GM20431 (cell line): ENCODE results near the gene TBCB.

ENCODE experiments used
- in situ Hi-C: fragments of 300-500 bp; cut with MseI, MboI; formaldehyde crosslinking; loops from one replicate; pipeline ENCODE4 v1.15.0; 2020; ENCODE audit warnings: low sequenced_read_pairs; ENCODE audit not compliant: unreplicated experiment

The TBCB gene

DNA sequence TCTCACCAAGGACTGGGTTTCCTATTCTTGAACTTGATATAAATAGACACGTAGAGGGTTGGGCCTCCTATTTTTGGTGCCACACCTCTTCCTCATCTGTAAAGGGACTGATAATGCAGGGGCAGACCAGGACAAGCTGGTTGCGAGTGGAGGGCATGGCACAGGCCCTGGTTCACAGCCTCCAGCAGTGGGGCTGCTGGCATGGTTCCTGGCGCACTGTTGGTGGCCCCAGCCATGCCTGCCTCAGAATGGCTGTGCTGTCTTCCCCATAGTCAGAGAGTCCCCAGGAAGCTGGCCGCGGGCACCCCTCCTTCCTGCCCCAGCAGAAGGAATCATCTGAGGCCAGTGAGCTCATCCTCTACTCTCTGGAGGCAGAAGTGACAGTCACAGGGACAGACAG, 14.8 kb upstream of the TBCB start:
- in situ Hi-C loops: no loop called here

DNA sequence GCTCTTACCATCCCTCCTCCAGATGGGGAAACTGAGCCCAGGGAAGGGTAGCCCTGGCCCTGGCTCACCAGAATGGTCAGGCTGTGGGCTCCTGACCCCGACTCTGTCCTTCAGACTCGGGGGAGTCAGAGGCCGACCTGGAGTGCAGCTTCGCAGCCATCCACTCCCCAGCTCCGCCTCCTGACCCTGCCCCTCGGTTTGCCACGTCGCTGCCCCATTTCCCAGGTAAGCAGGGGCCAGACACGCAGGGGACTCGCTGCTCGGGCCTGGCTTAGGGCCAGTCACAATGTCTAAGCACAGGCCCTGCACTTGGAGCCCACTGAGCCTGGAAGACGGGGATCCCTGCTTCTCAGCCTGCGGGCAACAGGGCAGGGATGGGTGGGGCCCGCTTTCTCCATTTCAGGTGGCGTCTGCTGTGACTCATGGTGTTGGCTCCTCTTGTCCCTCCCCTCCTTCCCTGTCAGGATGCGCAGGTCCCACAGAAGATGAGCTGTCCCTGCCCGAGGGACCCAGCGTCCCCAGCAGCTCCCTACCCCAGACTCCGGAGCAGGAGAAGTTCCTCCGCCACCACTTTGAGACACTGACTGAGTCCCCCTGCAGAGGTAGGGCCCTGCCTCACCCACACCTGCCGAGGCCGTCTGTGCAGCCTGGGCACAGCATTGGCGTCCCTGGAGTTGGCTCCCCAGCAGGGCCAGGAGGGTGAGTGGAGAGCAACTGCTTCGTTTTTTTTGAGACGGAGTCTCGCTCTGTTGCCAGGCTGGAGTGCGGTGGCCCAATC, 13.5 kb upstream of the TBCB start:
- in situ Hi-C loops: no loop called here

DNA sequence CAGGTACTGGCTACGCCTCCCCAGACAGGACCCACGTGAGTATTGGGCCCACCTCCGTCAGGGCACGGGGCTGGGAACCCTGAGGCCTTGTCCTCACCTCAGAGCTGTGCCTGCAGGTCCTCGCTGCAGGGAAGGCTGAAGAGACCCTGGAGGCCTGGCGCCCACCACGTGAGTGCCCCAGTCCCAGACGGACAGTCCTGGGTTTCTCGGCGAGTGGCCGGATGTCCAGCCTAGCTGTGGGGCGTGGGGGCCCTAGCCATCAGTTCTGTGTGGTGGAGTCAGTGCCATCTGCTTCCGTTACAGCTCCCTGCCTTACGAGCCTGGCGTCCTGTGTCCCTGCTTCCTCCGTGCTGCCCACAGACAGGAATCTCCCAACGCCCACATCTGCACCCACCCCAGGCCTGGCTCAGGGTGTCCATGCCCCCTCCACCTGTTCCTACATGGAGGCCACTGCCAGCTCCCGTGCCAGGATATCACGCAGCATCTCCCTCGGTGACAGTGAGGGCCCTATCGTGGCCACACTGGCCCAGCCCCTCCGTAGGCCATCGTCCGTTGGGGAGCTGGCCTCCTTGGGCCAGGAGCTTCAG, 12.1 kb upstream of the TBCB start:
- in situ Hi-C loops: no loop called here

DNA sequence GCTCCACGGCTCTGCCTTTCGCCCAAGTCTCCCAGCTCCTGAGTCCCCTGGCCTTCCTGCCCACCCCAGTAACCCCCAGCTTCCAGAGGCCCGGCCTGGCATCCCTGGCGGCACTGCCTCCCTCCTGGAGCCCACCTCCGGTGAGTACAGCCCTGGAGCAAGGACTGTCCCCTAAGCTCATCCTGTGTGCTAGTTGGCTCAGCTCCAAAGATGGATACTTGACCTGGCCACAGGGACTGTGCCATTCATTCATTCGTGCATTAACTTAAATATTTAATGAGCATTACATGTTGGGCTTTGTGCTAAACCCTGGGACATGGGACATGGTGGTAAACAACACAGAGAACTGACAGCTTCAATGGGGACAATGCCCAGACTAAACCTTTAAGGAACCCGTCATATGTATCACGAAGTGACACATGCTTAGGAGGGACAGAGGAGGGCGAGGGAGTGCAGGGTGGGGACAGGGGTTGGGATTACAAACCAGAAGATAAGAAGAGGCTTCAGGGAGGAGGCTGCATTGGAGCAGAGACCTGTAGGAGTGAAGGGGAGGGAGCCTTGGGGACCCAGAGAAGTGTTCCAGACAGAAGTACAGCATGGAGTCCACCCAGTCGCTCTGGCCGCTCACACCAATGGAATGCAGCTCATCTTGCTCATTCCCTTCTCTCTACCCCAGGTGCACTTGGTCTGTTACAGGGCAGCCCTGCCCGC, 11.3 kb upstream of the TBCB start:
- in situ Hi-C loops: no loop called here

DNA sequence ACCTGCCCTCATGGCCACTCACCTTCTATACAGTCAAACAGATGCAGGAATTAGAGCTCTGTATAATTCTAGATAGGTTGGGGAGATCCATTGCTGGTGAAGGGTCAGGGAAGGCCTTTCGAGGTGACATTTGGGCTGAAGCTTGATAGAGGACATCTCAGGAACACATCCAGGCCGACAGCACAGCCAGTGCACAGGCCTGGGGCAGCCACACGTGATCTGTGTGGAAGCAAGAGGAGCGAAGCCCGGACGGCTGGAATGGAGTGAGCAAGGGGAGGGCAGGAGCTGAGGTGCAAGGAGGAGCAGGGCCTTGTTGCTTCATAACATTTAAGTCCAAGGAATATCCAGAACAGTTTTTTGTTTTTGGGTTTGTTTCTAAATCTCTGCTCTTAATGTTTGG, 8.8 kb upstream of the TBCB start:
- in situ Hi-C loops: no loop called here

DNA sequence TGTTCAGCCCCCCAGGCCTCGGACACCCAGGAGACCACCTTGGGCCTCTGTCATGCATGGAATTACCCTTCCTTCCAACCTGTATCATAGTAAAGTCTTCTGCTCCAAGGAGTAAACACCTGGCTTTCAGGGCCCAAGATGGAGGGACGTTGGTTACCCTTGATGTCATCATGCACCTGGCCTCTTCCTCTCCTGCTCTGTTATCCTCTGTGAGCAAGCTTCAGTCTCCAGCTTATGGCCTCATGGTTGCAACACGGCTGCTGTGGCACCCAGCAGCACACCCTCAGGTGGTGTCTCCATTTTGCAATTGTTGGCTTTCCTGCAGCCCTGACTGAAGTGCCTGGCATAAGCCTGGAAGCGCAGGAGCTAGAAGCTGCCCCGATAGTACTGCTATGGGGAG, 8.3 kb upstream of the TBCB start:
- in situ Hi-C loops: no loop called here

DNA sequence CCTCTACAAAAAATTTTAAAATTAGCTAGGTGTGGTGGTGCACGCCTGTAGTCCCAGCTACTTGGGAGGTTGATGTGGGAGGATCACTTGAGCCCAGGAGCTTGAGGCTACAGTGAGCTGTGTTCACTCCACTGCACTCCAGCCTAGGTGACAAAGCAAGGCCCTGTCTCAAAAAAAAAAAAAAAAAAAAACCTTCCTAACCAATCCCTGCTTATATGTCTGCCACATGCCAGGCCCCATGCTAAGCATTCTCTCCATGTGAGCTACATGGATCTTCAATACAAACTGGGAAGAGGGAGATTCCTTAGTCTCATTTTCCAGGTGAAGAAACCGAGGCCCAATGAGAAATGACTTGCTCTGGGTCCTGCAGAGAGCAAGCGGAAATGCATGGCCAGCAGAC, 6.6 kb upstream of the TBCB start:
- in situ Hi-C loops: no loop called here

DNA sequence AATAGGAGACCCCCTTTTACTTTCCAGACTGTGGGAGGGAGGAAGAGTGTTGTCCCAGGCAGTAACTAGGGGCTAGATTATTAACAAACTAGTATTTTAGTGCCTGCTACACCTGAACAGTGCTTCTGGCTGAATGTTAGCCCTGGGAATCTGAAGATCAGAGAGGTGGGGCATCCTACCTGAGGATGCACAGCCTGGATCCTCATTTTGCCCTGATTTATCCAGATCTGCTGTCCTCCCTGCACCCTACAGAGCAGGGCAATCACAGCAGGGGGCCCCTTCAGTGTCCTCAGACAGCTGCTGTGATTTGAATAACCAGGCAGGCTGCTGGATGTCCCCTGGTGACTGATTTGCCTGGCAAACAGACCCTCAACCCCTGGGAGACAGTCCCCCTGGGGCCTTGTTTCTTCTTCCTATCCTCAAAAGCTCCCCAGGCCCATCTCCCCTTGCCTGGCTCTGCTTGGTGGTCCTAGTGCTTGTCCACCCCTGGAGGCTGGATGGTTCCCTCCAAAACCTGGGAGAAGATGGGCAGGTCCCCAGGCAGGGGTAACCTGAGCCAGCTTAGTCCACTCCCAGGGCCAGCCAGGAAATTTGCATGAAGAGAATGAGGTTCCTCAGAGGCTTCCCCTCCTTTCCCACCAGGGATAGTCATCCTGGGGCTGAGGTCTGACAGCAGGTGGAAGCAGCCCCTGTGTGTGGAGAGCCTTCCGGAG, 4.6 kb upstream of the TBCB start, which contains the start of gene OVOL3:
Gene OVOL3 (plus strand): TSS at position 657 of the 713 bp plus-strand sequence. CDS start 60 bp downstream, outside the sequence.
- in situ Hi-C loops: no loop called here

DNA sequence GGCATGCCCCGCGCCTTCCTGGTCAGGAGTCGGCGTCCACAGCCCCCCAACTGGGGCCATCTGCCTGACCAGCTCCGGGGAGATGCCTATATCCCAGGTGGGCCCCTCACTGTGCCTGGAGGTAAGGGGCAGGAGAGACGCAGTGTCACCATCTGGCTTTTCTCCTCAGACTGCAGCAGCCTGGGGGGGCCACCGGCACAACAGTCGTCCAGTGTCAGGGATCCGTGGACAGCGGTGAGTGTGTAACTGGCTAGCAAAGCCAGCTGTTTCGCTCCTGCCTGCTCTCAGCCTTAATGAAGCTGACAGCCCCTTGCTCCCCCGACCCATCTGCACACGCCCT, 4.1 kb upstream of the TBCB start:
- in situ Hi-C loops: no loop called here

DNA sequence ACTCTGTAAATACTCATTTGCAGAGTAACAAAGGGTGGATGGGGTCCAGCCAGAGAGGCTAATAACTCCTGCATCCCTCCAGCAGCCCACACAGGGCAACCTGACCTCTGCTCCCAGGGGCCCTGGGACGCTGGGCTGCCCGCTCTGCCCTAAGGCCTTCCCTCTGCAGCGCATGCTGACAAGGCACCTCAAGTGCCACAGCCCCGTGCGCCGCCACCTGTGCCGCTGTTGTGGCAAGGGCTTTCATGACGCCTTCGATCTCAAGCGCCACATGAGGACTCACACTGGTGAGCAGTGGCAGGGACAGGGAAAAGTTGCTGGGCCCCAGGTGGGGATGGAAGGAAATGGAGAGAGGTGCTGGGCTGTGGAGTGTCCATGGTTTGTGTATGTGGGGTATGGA, 2.6 kb upstream of the TBCB start:
- in situ Hi-C loops: no loop called here

DNA sequence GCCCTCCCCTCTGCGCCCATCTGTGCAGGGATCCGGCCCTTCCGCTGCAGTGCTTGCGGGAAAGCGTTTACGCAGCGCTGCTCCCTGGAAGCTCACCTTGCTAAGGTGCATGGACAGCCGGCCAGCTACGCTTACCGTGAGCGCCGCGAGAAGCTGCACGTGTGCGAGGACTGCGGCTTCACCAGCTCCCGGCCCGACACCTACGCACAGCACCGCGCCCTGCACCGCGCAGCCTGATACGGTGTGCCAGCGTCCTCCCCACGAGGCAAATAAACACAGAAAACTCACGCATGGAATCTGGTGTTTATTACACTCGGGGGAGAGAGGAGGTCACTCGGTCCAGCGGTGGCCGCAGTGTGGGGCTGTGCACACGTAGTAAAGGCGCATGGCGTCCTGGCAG, 1.8 kb upstream of the TBCB start:
- in situ Hi-C loops: no loop called here

DNA sequence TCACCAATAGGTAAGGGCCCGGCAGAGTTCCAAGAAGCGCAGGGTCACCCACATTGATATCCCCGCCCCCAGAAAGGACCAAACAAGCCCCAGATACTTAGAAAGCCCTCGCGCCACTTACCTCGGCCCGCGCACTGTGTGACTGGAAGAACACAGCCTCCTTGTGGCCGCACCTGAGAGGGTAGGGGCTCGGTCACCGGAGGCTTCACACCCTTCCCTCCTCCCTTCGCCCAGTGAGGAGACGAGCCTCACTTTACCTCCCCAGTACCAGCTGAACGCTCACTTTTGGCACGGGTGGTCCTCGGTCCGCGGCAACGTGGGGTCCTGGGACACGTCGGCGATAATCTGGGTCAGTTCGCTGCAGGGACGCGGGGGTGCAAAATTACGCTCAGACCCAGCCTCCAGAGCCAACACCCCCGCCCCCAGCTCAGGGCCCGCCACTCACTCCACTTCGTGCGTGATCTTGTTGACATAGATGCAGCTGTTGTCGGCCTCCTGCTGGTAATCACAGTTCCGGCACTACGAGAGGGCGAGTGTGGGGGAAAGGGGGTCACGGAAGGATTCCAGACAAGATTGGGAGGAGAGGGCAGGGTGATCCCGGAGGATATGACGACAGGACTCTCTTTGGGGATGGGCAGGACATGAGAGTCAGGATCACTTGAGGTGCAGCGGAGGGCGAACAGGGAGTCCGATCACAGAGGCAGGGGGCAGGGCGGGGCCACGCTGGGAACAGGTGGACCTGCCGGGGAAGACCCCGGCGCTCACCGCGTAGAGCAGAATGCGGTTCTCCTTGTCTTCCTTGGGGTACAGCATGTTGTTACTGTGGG, 1.2 kb upstream of the TBCB start:
- in situ Hi-C loops: no loop called here

DNA sequence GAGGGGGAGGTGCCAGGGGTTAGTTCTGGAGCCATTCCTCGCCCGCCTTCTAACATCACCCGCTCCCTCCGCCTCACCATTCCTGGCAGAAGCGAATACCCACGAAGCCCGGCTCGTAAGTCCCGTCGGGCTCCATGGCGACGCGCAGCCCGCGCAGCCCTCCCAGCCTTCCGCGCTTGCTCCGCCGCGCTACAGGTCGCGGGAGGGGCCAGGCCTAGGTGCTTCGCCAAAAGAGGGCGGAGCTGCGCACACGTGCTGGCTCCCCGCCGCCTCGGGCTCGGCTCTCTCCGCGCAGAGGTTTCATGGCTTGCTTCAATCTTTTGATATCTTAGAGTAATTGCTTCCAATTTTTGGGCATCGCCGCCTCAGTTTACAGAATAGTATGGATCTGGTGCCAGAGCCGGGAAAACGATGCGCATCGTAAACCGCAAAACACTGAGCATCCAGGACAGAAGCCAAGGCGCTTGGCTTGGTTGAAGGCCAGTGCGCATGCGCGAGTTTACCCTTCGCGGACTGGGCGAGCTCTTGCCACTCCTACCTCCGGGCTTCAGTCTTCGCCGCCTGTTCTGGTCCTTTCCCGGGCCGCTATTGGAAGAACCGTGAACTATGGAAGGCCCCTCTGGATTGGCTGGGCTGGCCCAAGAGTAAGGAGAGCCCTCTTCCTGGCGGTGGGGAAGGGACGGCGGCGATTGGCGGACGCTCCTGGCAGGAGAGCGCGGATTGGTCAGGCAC, 381 bp upstream of the TBCB start, which contains the start of gene POLR2I:
Gene POLR2I (minus strand): TSS at position 155 of the 732 bp plus-strand sequence. CDS start 19 bp downstream, at position 136.
- in situ Hi-C loops: no loop called here

DNA sequence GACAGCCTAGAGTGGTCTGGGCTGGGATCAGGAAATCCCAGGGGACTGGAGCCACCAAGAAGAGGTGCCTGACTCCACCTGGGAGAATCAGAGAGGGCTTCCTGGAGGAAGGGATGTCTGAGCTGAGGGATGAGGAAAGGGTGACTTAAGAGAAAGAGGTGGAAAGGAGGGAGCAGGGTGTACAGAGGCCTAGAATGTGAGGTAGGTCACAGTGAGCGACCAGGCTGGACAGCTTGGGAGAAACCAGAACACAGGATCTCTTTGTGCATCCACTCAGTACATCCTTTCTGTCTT, 1.0 kb downstream of the TBCB start:
- in situ Hi-C loops: no loop called here

DNA sequence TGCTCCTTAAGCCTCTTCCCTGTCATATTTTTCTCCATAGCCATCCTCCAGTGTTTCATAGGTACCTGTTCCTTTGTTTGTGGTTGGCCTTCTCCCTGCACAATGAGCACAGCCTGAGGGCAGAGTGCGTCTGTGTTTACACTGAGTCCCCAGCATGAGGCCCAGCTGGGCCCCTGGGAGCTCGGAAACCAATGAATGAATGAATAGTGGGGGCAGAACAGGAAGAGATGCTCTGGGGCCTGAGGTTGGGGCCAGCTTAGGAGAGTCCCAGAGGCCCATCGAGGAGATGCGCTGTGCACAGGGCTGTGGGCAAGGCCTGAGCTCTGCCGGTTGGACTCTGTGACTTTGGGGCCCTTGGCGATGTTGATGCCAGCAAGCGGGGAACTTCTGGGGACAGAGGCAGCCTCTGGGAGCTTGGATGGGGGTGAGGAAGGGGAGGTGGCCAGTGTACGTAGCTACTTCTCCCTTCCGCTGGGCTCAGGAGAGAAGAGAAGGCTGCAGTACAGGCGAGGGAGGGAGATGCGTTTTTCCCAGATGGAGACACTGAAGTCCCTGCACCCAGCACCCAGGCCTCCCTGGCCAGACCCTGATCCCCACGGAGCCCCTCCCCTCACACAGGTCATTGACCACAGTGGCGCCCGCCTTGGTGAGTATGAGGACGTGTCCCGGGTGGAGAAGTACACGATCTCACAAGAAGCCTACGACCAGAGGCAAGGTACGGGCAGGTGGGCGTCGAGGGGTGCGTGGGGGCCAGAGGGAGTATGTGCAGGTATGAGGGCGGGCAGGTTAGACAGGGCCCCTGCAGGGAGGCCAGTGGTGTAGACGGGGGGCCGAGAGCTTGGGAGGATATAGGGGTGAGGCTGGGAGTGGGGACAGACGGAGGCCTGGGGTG, 5.1 kb downstream of the TBCB start:
- in situ Hi-C loops: loop anchor here (10.0 kb wide), 1 partner anchor 54 kb away; no protein-coding TSS in a partner anchor

DNA sequence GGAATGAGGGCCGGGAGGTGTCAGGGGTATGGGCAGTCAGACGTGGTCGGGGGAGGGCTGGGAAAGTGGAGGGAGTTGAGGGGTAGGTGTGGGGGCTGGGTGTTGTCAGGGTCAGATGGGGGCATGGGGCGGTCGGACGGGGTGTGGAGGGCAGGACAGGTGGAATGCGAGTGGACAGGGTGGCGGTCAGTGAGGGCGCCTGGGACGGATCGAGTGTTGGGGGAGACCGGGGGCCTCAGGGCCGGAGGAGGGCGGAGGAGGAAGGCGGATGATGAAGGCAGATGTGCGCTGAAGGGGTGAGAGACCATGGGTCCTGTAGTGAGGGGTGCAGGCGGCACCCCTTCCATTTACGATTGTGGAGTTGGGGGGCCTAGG, 5.7 kb downstream of the TBCB start:
- in situ Hi-C loops: loop anchor here (10.0 kb wide), 1 partner anchor 54 kb away; no protein-coding TSS in a partner anchor

DNA sequence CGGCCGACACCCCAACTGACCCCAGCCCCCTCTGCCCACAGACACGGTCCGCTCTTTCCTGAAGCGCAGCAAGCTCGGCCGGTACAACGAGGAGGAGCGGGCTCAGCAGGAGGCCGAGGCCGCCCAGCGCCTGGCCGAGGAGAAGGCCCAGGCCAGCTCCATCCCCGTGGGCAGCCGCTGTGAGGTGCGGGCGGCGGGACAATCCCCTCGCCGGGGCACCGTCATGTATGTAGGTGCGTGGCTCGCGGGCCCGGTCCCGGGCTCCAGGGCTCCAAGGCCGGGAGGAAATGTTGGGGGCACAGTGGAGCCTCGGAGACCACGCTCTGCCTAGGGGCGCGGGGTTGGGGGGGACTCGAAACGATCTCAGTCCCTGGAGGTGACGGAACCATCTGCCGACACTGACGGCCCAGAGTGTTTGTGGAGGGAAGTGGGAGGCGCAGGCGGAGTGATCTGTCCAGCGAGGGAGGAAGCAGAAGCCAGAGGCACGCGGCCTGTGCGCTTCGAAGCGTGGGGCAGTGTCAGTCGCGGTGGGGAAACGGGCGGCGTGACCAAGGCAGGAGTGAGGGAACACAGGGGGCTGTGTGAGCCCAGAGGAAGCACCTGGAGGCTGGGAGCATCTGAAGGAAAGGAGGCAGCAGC, 6.3 kb downstream of the TBCB start:
- in situ Hi-C loops: loop anchor here (10.0 kb wide), 1 partner anchor 53 kb away; no protein-coding TSS in a partner anchor

DNA sequence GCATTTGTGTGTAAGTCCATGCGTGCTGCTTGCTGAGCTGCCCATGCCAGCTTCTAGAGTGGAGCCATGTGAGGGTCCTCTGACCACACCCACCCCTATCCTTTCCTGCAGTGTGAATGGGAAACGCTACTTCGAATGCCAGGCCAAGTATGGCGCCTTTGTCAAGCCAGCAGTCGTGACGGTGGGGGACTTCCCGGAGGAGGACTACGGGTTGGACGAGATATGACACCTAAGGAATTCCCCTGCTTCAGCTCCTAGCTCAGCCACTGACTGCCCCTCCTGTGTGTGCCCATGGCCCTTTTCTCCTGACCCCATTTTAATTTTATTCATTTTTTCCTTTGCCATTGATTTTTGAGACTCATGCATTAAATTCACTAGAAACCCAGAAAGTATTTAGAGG, 10.3 kb downstream of the TBCB start:
- in situ Hi-C loops: loop anchor here (10.0 kb wide), 1 partner anchor 49 kb away; no protein-coding TSS in a partner anchor
